ENCODE measurements around the gene AKR1C3.

DNA sequence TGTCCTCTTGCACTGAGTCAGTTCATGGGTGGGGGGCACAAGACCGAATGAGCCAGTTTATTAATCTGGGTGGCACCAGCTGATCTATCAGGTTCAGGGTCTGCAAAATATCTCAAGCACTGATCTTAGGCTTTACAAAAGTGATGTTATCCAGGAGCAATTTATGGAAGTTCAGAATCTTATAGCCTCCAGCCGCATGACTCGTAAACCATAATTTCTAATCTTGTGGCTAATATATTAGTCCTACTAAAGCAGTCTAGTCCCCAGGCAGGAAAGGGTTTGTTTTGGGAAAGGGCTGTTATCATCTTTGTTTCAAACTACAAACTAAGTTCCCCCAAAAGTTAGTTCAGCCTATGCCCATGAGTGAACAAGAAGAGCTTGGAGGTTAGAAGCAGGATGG lies 56.9 kb downstream of the AKR1C3 start:
- TF ChIP-seq POLR2A (IDR thresholded peaks at IDR 0.05): no peak
- no peak for TF ChIP-seq CTCF (IDR thresholded peaks at IDR 0.05)
- no peak for TF ChIP-seq POLR2AphosphoS5 (IDR thresholded peaks at IDR 0.05)
- no peak for TF ChIP-seq EP300 (IDR thresholded peaks at IDR 0.05)

Measured in stomach (tissue), 4 donors.